GM23338 (cell line): ENCODE data around the gene SIRT7. TPM values are rescaled to one million over a fixed set of nuclear protein-coding genes. Genes with fewer than 3 reads are reported as not detected.

Experiments
- ATAC-seq: fragments of 200-7000 bp; cut with Tn5 transposase; 3 replicates; pipeline ENCODE4 v1.9.1; 2020
- DNase-seq: peaks from one replicate; pipeline ENCODE4 v3.0.0-alpha.2; 2015; ENCODE audit warnings: low spot score
- H2AFZ ChIP-seq: fragments of 200-600 bp; sonication (generic); 2 replicates; pipeline ENCODE4 v1.8.0; 2016; ENCODE audit warnings: antibody characterized with exemption, mild to moderate bottlenecking, moderate library complexity
- H3F3A ChIP-seq: fragments of 200-600 bp; sonication (generic); replicated peaks from 2 replicates; pipeline ENCODE4 v1.8.0; 2017; ENCODE audit warnings: antibody characterized with exemption, mixed run types, low read depth
- H3K27ac ChIP-seq: fragments of 200-600 bp; sonication (generic); 2 replicates; pipeline ENCODE4 v1.6.1; 2016; ENCODE audit warnings: low read depth
- H3K27me3 ChIP-seq: fragments of 200-600 bp; sonication (generic); 2 replicates; pipeline ENCODE4 v1.8.0; 2016; ENCODE audit warnings: mild to moderate bottlenecking, mixed run types, moderate library complexity; ENCODE audit not compliant: insufficient read depth
- H3K36me3 ChIP-seq: fragments of 200-600 bp; sonication (generic); 2 replicates; pipeline ENCODE4 v1.8.0; 2016; ENCODE audit warnings: mild to moderate bottlenecking; ENCODE audit not compliant: insufficient read depth
- H3K4me1 ChIP-seq: fragments of 200-600 bp; sonication (generic); 2 replicates; pipeline ENCODE4 v1.8.0; 2016; ENCODE audit warnings: mild to moderate bottlenecking, moderate library complexity; ENCODE audit not compliant: insufficient read depth
- H3K4me2 ChIP-seq: fragments of 200-600 bp; sonication (generic); 2 replicates; pipeline ENCODE4 v1.7.1; 2017; ENCODE audit warnings: mixed run types
- H3K4me3 ChIP-seq: fragments of 200-600 bp; sonication (generic); 2 replicates; pipeline ENCODE4 v1.6.1; 2016; ENCODE audit warnings: mixed run types
- H3K79me2 ChIP-seq: fragments of 200-600 bp; sonication (generic); replicated peaks from 2 replicates; pipeline ENCODE4 v1.8.0; 2017; ENCODE audit warnings: mild to moderate bottlenecking; ENCODE audit not compliant: insufficient read depth
- H3K9me2 ChIP-seq: fragments of 200-600 bp; sonication (generic); 2 replicates; pipeline ENCODE4 v1.8.0; 2017; ENCODE audit not compliant: insufficient read depth
- H4K20me1 ChIP-seq: fragments of 200-600 bp; sonication (generic); replicated peaks from 2 replicates; pipeline ENCODE4 v1.8.0; 2017; ENCODE audit warnings: mild to moderate bottlenecking; ENCODE audit not compliant: insufficient read depth
- H3K27ac Mint-ChIP-seq: 2 replicates; pipeline ENCODE4 v1.8.0; 2020; ENCODE audit warnings: inconsistent platforms, mild to moderate bottlenecking, moderate library complexity, mixed read lengths
- H3K27me3 Mint-ChIP-seq: 3 replicates; pipeline ENCODE4 v1.8.0; 2022; ENCODE audit warnings: low read depth, mild to moderate bottlenecking, moderate library complexity, mixed read lengths, inconsistent platforms; ENCODE audit not compliant: insufficient read depth, poor library complexity
- H3K36me3 Mint-ChIP-seq: 3 replicates; pipeline ENCODE4 v1.8.0; 2021; ENCODE audit warnings: low read depth, mild to moderate bottlenecking, inconsistent platforms, moderate library complexity, mixed read lengths
- H3K4me1 Mint-ChIP-seq: 3 replicates; pipeline ENCODE4 v1.8.0; 2020; ENCODE audit warnings: mild to moderate bottlenecking, inconsistent platforms, mixed read lengths
- H3K4me3 Mint-ChIP-seq: 3 replicates; pipeline ENCODE4 v1.8.0; 2021; ENCODE audit warnings: moderate library complexity, mild to moderate bottlenecking, inconsistent platforms, mixed read lengths
- H3K9me3 Mint-ChIP-seq: 3 replicates; pipeline ENCODE4 v1.8.0; 2020; ENCODE audit warnings: moderate library complexity, mild to moderate bottlenecking, inconsistent platforms, mixed read lengths
- CREB1 ChIP-seq: fragments of 250-450 bp; sonication (Bioruptor Pico); IDR thresholded peaks from 2 replicates; pipeline ENCODE4 v1.5.0; 2020; ENCODE audit warnings: low read depth, mild to moderate bottlenecking, moderate library complexity
- EZH2phosphoT487 ChIP-seq: fragments of 200-600 bp; sonication (generic); IDR thresholded peaks from one replicate; pipeline ENCODE4 v1.8.1; 2018; ENCODE audit warnings: antibody characterized with exemption; ENCODE audit not compliant: unreplicated experiment
- JUNB ChIP-seq: IDR thresholded peaks from one replicate; pipeline ENCODE4 v1.6.1; 2016; ENCODE audit warnings: antibody characterized with exemption; ENCODE audit not compliant: unreplicated experiment
- ZNF114 ChIP-seq: fragments of 250-450 bp; sonication (Bioruptor Pico); IDR thresholded peaks from 2 replicates; pipeline ENCODE4 v1.5.0; 2020; ENCODE audit warnings: mild to moderate bottlenecking, moderate library complexity
- polyA plus RNA-seq: library from polyadenylated mRNA; unstranded; fragments of >200 nt; fragmentation: Nextera tagmentation; extraction: Ambion mirVana; gene quantifications from 2 replicates; pipeline ENCODE4 v1.2.1, GENCODE V29; 2016
- total RNA-seq: library from RNA; depleted of rRNA; stranded (reverse); fragments of >200 nt; shearing (Covaris generic); gene quantifications from 2 replicates; pipeline ENCODE4 v1.2.3, GENCODE V29; 2014
- TF ChIP-seq, protein P1 (sequence below): fragments of 250-450 bp; sonication (Bioruptor Pico); IDR thresholded peaks from 2 replicates; pipeline ENCODE4 v1.5.0; 2020; ENCODE audit warnings: mild to moderate bottlenecking, moderate library complexity
- TF ChIP-seq, protein P2 (sequence below): IDR thresholded peaks from 2 replicates; pipeline ENCODE4 v1.6.1; 2016; ENCODE audit warnings: antibody characterized with exemption

Gene SIRT7
- total and polyA plus RNA-seq, 2 experiments from 2014 or later = 16.3 to 20.8 TPM

DNA sequence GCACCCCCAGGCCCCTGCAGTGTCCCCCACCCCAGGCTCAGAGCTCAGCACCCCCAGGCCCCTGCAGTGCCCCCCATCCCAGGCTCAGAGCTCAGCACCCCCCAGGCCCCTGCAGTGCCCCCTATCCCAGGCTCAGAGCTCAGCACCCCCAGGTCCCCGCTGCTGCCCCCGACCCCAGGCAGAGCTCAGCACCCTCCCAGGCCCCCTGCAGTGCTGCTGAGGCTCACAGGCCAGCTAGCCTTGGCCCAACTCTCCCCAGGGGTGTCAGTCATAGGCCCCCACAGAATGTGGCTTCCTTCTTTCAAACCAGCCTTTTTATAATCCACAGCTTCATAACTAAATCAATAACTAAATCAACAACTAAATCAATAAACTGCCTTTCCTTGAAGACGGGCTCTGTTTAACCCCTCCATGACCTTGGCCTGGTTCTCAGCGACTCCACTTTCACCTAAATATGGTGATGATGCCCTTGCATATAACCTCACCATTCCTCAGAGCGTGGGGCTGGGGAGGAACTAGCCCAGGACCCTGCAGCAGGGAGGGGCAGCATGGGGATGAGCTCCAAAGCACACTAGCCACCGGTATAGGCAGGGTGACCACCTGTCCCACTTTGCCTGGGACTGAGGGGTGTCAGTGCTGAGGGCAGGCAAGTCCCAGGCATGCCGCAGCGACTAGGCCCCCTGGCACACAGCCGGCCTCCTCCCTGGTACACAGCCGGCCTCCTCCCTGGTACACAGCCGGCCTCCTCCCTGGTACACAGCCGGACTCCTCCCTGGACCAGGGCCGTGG is 38.0 kb upstream of the SIRT7 start (continued):
- TF ChIP-seq, protein P1, sequence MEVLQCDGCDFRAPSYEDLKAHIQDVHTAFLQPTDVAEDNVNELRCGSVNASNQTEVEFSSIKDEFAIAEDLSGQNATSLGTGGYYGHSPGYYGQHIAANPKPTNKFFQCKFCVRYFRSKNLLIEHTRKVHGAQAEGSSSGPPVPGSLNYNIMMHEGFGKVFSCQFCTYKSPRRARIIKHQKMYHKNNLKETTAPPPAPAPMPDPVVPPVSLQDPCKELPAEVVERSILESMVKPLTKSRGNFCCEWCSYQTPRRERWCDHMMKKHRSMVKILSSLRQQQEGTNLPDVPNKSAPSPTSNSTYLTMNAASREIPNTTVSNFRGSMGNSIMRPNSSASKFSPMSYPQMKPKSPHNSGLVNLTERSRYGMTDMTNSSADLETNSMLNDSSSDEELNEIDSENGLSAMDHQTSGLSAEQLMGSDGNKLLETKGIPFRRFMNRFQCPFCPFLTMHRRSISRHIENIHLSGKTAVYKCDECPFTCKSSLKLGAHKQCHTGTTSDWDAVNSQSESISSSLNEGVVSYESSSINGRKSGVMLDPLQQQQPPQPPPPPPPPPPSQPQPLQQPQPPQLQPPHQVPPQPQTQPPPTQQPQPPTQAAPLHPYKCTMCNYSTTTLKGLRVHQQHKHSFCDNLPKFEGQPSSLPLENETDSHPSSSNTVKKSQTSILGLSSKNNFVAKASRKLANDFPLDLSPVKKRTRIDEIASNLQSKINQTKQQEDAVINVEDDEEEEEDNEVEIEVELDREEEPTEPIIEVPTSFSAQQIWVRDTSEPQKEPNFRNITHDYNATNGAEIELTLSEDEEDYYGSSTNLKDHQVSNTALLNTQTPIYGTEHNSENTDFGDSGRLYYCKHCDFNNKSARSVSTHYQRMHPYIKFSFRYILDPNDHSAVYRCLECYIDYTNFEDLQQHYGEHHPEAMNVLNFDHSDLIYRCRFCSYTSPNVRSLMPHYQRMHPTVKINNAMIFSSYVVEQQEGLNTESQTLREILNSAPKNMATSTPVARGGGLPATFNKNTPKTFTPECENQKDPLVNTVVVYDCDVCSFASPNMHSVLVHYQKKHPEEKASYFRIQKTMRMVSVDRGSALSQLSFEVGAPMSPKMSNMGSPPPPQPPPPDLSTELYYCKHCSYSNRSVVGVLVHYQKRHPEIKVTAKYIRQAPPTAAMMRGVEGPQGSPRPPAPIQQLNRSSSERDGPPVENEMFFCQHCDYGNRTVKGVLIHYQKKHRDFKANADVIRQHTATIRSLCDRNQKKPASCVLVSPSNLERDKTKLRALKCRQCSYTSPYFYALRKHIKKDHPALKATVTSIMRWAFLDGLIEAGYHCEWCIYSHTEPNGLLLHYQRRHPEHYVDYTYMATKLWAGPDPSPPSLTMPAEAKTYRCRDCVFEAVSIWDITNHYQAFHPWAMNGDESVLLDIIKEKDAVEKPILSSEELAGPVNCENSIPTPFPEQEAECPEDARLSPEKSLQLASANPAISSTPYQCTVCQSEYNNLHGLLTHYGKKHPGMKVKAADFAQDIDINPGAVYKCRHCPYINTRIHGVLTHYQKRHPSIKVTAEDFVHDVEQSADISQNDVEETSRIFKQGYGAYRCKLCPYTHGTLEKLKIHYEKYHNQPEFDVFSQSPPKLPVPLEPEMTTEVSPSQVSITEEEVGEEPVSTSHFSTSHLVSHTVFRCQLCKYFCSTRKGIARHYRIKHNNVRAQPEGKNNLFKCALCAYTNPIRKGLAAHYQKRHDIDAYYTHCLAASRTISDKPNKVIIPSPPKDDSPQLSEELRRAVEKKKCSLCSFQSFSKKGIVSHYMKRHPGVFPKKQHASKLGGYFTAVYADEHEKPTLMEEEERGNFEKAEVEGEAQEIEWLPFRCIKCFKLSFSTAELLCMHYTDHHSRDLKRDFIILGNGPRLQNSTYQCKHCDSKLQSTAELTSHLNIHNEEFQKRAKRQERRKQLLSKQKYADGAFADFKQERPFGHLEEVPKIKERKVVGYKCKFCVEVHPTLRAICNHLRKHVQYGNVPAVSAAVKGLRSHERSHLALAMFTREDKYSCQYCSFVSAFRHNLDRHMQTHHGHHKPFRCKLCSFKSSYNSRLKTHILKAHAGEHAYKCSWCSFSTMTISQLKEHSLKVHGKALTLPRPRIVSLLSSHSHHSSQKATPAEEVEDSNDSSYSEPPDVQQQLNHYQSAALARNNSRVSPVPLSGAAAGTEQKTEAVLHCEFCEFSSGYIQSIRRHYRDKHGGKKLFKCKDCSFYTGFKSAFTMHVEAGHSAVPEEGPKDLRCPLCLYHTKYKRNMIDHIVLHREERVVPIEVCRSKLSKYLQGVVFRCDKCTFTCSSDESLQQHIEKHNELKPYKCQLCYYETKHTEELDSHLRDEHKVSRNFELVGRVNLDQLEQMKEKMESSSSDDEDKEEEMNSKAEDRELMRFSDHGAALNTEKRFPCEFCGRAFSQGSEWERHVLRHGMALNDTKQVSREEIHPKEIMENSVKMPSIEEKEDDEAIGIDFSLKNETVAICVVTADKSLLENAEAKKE = no peak

DNA sequence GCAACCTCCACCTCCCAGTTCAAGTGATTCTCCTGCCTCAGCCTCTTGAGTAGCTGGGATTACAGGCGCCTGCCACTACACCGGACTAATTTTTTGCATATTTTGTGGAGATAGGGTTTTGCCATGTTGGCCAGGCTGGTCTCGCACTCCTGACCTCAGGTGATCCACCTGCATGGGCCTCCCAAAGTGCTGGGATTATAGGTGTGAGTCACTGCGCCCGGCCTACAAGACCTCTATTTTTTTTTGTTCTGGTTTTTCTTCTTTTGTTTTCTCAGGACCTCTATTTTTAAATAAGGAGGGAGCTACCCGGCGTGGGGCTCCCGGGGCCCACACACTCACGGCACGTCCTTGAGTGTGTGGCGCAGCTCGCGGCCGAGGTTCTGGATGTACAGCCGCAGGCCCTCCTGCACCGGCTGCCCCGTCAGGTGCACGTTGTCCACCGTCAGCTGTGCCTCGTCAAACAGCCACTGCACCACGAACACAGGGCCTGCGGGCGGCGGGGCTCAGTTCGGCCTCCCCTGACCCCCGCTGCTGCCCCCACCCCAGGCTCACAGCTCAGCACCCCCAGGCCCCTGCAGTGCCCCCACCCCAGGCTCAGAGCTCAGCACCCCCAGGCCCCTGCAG is 37.2 kb upstream of the SIRT7 start:
- no peaks in the 10 kb centered on the region; the same call in 2 of the 3 replicates for H3K4me1 Mint-ChIP-seq
- H3K4me3 Mint-ChIP-seq = no peak overlapping the region
- Histone ChIP-seq H3K36me3 (no peaks in the 10 kb centered on the region), H3K27ac (no peak overlapping the region), H3K9me2 (no peaks in the 10 kb centered on the region), H3K4me3 (no peak overlapping the region), H3K27me3 (peaks cover 35% of the 10 kb centered on the region), H4K20me1 (peaks cover 6% of the 10 kb centered on the region; the same call in 1 of the 2 replicates), H3F3A (no peaks in the 10 kb centered on the region), H3K79me2 (no peaks in the 10 kb centered on the region), H3K4me2 (no peak overlapping the region), H2AFZ (no peak overlapping the region), H3K4me1 (no peaks in the 10 kb centered on the region)
- ATAC-seq = no peak
- no peaks in the 10 kb centered on the region; the same call in 2 of the 3 replicates for H3K36me3 Mint-ChIP-seq
- no peak overlapping the region for H3K27ac Mint-ChIP-seq
- H3K9me3 Mint-ChIP-seq = peaks cover 3% of the 10 kb centered on the region; the same call in 1 of the 3 replicates
- DNase-seq = no peak
- H3K27me3 Mint-ChIP-seq = peaks cover 40% of the 10 kb centered on the region
- TF ChIP-seq EZH2phosphoT487 = no peak
- TF ChIP-seq, protein P1 = no peak
- TF ChIP-seq JUNB = no peak
- no peak for TF ChIP-seq ZNF114 (CRISPR knock-in tag)
- TF ChIP-seq CREB1 (CRISPR knock-in tag) = no peak
- TF ChIP-seq, protein P2, sequence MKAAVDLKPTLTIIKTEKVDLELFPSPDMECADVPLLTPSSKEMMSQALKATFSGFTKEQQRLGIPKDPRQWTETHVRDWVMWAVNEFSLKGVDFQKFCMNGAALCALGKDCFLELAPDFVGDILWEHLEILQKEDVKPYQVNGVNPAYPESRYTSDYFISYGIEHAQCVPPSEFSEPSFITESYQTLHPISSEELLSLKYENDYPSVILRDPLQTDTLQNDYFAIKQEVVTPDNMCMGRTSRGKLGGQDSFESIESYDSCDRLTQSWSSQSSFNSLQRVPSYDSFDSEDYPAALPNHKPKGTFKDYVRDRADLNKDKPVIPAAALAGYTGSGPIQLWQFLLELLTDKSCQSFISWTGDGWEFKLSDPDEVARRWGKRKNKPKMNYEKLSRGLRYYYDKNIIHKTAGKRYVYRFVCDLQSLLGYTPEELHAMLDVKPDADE = no peak
